RCC 7860 (cell line): Measurements from ENCODE around the gene ZNF787.
"Not testable (repeated sequence)": the region's sequence is repeated elsewhere in the genome, so short reads cannot be mapped to it uniquely, and the experiment has no call there.

Source experiments
- DNase-seq: peaks from one replicate; pipeline ENCODE4 v3.0.0-alpha.2; 2015; ENCODE audit warnings: low spot score
- FAIRE-seq: peaks from 2 replicates; lab custom pipeline; 2012; peaks lifted over from hg19 to GRCh38; lab: Jason Lieb, UNC

The ZNF787 gene

DNA sequence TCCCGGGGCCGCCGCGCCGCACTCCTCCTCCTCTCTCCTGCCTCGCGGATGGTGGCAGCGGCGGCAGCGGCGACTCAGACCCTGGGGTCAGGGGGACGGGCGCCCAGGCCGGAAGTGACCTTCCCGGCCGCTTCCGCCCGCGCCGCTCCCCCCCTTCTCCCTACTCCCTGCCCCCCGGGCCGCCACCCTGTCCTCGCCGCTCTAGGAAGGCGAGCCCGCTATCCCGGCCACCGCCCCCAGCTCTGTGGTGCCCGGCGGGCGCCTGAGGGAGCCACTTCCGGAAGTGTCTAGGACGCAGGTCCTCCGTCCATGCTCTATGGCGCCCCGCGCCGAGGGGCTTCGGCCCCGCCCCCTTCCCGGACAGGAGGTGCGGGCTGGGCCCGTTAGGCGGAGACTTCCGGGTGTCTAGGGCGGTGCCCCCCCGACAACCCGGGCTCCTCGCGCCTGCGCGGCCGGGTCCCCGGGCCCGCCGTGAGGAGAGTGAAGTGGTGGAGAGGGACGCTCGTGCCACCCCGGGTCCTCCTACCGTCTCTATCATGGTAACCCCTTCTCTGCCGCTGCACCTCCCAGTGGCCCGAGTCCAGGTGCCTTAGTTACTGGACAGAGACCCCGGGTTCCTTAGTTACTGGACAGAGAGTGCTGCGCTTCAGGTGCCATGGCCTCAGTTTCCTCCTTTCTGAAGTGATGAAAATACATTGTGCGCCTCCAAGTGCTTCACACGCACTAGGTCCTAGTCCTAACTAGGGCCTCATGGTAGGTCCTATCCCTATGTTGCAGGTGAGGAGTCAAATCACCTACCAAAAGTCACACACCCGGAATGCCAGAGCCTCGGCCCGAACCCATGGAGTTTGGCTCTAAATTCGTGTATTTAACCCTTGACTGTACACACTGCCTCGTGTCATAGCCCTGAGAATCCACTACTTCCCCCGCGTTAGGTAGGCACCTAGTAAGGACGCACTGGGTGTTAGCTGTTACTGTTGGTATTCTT, at the start of gene ZNF787:
Gene ZNF787, minus strand, starts transcription at position 116 of the 988 bp plus-strand sequence. CDS start 18,078 bp downstream, outside the sequence.
- peak; percentile 64 for FAIRE-seq
- DNase-seq: peak; percentile 85

DNA sequence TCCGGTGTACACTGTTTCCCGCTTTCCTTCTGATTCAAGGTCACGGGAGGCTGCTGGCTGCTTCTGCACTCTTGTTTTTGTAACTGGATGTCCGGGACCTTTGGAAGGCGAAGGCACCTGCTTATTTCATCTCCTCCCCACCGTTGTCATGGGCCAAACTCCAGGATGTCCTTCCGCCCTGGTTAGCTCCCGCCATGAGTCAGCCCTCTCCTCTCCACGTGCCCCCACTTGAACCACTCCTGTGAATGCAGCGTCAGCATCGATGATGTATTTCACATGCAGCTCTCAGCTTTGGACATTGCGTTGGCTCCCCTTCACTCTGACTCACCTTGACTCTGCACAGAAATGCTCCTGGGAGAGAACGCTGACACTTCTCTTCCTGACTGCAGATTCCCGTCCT, 49.2 kb upstream of the ZNF787 start:
- FAIRE-seq (peak; percentile 74), DNase-seq (peak; percentile 89)

- DNase-seq: no peak
- FAIRE-seq: no peak
Observed at GRCh38 chr19:56167064-56167578, 46.0 kb upstream of the ZNF787 start.

- FAIRE-seq (no peak), DNase-seq (no peak)
Observed at GRCh38 chr19:56163097-56163496, 42.0 kb upstream of the ZNF787 start.

DNA sequence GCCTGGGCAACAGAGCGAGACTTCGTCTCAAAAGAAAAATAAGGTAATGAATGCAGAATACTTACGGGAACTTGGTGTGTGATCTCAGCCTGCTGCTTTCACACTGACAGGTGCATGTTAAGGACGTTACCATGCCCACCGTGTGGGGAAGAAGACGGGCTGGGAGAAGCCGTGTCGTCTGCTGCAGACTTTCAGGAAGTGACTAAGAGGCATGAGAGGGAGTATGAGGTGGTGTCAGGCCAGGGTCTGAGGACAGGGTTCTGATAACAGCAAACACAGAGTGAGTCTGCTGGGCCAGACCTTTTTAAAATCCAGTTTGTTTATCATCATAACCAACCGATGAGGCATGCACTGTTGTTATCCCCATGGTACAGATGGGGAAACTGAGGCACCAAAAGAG, 41.2 kb upstream of the ZNF787 start:
- DNase-seq: peak; percentile 34
- FAIRE-seq: no peak

- DNase-seq (no peak), FAIRE-seq (no peak)
Observed at GRCh38 chr19:56161534-56161933, 40.4 kb upstream of the ZNF787 start.

GRCh38 chr19:56159622-56160271, 38.7 kb upstream of the ZNF787 start:
- FAIRE-seq (no peak), DNase-seq (no peak)

- FAIRE-seq (no peak), DNase-seq (peak; percentile 22)
Observed at GRCh38 chr19:56159009-56159559, 38.0 kb upstream of the ZNF787 start.

GRCh38 chr19:56158170-56158757, 37.2 kb upstream of the ZNF787 start:
- no peak for FAIRE-seq

DNA sequence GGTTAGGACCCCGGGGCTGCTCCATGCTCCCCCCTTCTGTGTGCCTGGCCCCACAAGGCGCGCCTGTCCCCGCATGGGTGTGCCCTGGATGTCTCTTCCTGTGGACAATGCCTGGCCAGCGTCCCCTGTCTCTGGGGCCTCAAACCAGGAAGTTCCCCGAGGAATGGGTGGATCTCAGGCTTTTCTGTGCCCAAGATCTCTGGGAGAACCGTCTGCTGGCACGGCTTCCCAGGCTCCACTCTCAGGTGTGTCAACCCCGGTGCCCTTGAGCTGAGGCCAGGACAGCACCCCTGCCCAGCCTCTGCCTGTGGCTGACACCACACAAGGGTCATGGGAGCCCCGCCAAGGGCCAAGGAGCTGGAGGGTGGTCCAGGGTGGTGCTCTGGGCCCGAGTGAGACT, 35.7 kb upstream of the ZNF787 start:
- no peak for FAIRE-seq

More at GRCh38 chr19:56158170-56158757, 37.2 kb upstream of the ZNF787 start:
- no peak for DNase-seq

DNA sequence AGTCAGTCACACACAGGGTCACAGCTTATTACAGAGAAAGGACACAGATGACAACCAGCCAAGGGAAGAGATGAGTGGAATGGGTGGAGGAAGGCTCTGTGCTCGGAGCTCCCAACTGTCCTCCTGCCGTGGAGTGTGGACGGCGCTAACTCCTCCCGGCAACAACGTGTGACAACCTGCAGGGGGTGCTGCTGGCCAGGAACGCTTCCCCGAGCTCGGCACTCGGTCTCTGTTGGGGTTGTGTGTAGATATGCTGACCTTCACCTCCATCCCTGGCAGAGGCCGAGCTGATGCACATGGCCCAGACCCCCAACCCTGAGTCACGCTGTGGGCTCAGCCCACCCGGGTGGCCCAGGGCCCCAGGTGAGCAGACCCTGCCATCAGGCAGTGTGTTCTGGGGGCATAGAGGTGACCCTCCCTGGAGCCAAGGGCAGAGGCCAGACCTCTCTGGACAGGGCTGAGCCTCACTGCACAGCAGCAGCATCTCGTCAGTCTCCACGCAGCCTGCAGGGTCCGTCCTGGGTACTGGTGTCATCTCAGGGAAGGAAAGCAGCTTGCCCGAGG, 34.1 kb upstream of the ZNF787 start:
- no peak for FAIRE-seq
- DNase-seq: no peak

More for the DNA sequence above, 35.7 kb upstream of the ZNF787 start:
- DNase-seq: no peak

GRCh38 chr19:56153507-56153906, 32.4 kb upstream of the ZNF787 start:
- DNase-seq: no peak
- FAIRE-seq: no peak

GRCh38 chr19:56152644-56153043, 31.5 kb upstream of the ZNF787 start:
- FAIRE-seq: no peak
- no peak for DNase-seq

- no peak for DNase-seq
- no peak for FAIRE-seq
Observed at GRCh38 chr19:56150358-56150757, 29.3 kb upstream of the ZNF787 start.

- no peak for DNase-seq
Observed at GRCh38 chr19:56149656-56150038, 28.6 kb upstream of the ZNF787 start.

DNA sequence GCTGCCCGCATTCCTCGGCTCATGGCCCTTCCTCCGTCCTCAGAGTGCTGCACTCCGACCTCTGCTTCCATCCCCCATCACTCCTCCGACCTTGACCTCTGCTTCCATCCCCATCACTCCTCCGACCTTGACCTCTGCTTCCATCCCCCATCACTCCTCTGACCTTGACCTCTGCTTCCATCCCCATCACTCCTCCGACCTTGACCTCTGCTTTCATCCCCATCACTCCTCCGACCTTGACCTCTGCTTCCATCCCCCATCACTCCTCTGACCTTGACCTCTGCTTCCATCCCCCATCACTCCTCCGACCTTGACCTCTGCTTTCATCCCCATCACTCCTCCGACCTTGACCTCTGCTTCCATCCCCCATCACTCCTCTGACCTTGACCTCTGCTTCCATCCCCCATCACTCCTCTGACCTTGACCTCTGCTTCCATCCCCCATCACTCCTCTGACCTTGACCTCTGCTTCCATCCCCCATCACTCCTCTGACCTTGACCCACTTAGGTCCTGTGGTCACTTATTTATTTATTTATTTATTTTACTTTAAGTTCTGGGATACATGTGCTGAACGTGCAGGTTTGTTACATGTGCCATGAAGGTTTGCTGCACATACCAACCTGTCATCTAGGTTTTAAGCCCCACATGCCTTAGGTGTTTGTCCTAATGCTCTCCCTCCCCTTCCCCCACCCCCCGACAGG, 28.0 kb upstream of the ZNF787 start:
- FAIRE-seq, DNase-seq: not testable (repeated sequence)

More at GRCh38 chr19:56149656-56150038, 28.6 kb upstream of the ZNF787 start:
- no peak for FAIRE-seq

GRCh38 chr19:56148096-56148495, 27.0 kb upstream of the ZNF787 start:
- FAIRE-seq (no peak), DNase-seq (no peak)

GRCh38 chr19:56147307-56147706, 26.2 kb upstream of the ZNF787 start:
- FAIRE-seq (no peak), DNase-seq (no peak)

GRCh38 chr19:56146904-56147303, 25.8 kb upstream of the ZNF787 start:
- FAIRE-seq: no peak
- DNase-seq: no peak

- DNase-seq (no peak), FAIRE-seq (no peak)
Observed at GRCh38 chr19:56145698-56146097, 24.6 kb upstream of the ZNF787 start.
